Adrenal gland (tissue), 12 donors: ENCODE results near the gene CSH1. TPM values are rescaled to one million over a fixed set of nuclear protein-coding genes. Genes with fewer than 3 reads are reported as not detected.
"Not testable (repeated sequence)": the region's sequence is repeated elsewhere in the genome, so short reads cannot be mapped to it uniquely, and the experiment has no call there.

Experiments used
- DNase-seq, 7 donors: peaks; one replicate each; pipeline ENCODE4 v3.0.0-alpha.2; 2019 to 2020
- H3K27ac ChIP-seq, 5 donors: fragments of 200-600 bp; sonication (generic) in 4 of 5; 1 replicate in 3 of 5; 2 replicates in 2 of 5; pipeline versions ENCODE4 v1.5.1 to v1.8.0; 2016 to 2020; ENCODE audit warnings: mild to moderate bottlenecking in 1 of 5
- H3K27me3 ChIP-seq: fragments of 200-600 bp; 2 replicates; pipeline ENCODE4 v1.8.0; 2021
- H3K36me3 ChIP-seq, 2 donors: fragments of 200-600 bp; replicated peaks in 1 of 2; 1 replicate in 1 of 2; 2 replicates in 1 of 2; pipeline versions ENCODE4 v1.5.1 to v1.8.0; 2018 to 2022
- H3K4me1 ChIP-seq, 2 donors: fragments of 200-600 bp; replicated peaks in 1 of 2; 1 replicate in 1 of 2; 2 replicates in 1 of 2; pipeline versions ENCODE4 v1.5.1 to v1.8.0; 2018 to 2021
- H3K4me3 ChIP-seq, 4 donors: fragments of 200-600 bp; sonication (generic) in 3 of 4; one replicate each; pipeline ENCODE4 v1.5.1; 2016 to 2018
- H3K9me3 ChIP-seq, 3 donors: fragments of 200-600 bp; sonication (generic) in 1 of 3; replicated peaks in 1 of 3; 1 replicate in 2 of 3; 2 replicates in 1 of 3; pipeline versions ENCODE4 v1.5.1 to v1.8.0; 2016 to 2021
- CTCF ChIP-seq, 6 experiments: fragments of 450-650 bp in 4 of 6; fragments of 200-600 bp in 2 of 6; sonication (generic) in 1 of 6; IDR thresholded peaks; 1 replicate in 5 of 6; 2 replicates in 1 of 6; pipeline versions ENCODE4 v1.5.1 to v1.8.0; 2016 to 2021; ENCODE audit warnings: antibody characterized with exemption in 6 of 6, mild to moderate bottlenecking in 2 of 6, moderate library complexity in 1 of 6
- POLR2A ChIP-seq, 2 donors: fragments of 450-650 bp; IDR thresholded peaks; one replicate each; pipeline ENCODE4 v1.6.1; 2017; ENCODE audit warnings: antibody characterized with exemption in 2 of 2, mild to moderate bottlenecking in 2 of 2, moderate library complexity in 1 of 2
- WGBS, 4 donors: extraction: QIAGEN DNeasy Blood & Tissue Kit in 2 of 4; methylation state at CpG; one replicate each; pipeline versions ENCODE4 v1.1.5 to v1.1.7; 2013 to 2017; 5-methylcytosine and 5-hydroxymethylcytosine counted together
- intact Hi-C, 2 donors: fragments of 100-400 bp; cut with DNase I; formaldehyde crosslinking; loops; one replicate each; pipeline versions ENCODE4 v1.14.1 to v1.15.0; 2022 to 2023
- polyA plus RNA-seq, 3 donors: library from polyadenylated mRNA; stranded (reverse); fragments of 200-250 nt in 2 of 3; fragments of 350-450 nt in 1 of 3; fragmentation: Illumina TruSeq in 1 of 3; extraction: RNeasy Lipid Tissue Mini Kit (QIAGEN cat#74804) in 1 of 3; gene quantifications; one replicate each; pipeline ENCODE4 v1.2.3, GENCODE V29; 2013 to 2014
- total RNA-seq, 9 donors: library from RNA; depleted of rRNA in 4 of 9; stranded (reverse); fragments of >200 nt in 4 of 9; fragments of 120-200 nt in 1 of 9; fragmentation: NEBNext Ultra II Directional in 1 of 9; extraction: Animal tissue kit (Norgen Biotek cat#: 25700) in 1 of 9; gene quantifications; one replicate each; pipeline versions ENCODE4 v1.1.0 to v1.2.4, GENCODE V29; 2013 to 2023
- donor health status: healthy with polysubstance abuse.
- donor health status: Bipolar disorder and iron deficiency.
- donor health status: DM: yes; HTN: yes; CAD: no.
- donor health status: DM: no; HTN: no; CAD: no.
- donor health status: DM: no; HTN: no; CAD: no.
- donor health status: DM: yes; HTN: yes; CAD: no.

The CSH1 gene
- total and polyA plus RNA-seq, 12 donors: 1.4 TPM; not detected in 11

GRCh38 chr17:63859257-63859656 is 37.1 kb downstream of the CSH1 start:
- WGBS, 4 donors: 64 to 85% (median 75%) methylated on average over 2 to 3 of the region's 3 CpGs
- DNase-seq: no peak
- no peak overlapping the region for H3K27ac ChIP-seq
- TF ChIP-seq CTCF (IDR thresholded peaks at IDR 0.05) (no peak), POLR2A (IDR thresholded peaks at IDR 0.05) (no peak)
- no peaks in the 10 kb centered on the region for H3K27me3 ChIP-seq
- no peak overlapping the region for H3K4me3 ChIP-seq
- intact Hi-C loops: no loop called here
- H3K36me3 ChIP-seq: no peaks in the 10 kb centered on the region
- H3K9me3 ChIP-seq: no peaks in the 10 kb centered on the region
- no peaks in the 10 kb centered on the region for H3K4me1 ChIP-seq

DNA sequence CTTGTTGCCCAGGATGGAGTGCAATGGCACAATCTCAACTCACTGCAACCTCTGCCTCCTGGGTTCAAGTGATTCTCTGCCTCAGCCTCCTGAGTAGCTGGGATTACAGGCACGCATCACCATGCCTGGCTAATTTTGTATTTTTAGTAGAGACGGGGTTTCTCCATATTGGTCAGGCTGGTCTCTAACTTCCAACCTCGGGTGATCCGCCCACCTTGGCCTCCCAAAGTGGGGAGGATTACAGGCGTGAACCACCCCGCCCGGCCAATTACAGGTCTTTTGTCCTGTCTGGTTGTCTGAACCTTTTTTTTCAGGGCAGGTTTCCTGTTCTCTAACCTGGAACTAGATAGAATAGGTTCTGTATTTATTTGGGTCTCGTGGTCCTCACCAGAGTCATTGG is 39.9 kb downstream of the CSH1 start:
- H3K27me3 ChIP-seq, H3K4me3 ChIP-seq, intact Hi-C loops, DNase-seq, H3K4me1 ChIP-seq, H3K27ac ChIP-seq, H3K36me3 ChIP-seq, H3K9me3 ChIP-seq: not testable (repeated sequence)
- 83 to 95% (median 91%) methylated on average over 8 of the region's 8 CpGs for WGBS, 4 donors

DNA sequence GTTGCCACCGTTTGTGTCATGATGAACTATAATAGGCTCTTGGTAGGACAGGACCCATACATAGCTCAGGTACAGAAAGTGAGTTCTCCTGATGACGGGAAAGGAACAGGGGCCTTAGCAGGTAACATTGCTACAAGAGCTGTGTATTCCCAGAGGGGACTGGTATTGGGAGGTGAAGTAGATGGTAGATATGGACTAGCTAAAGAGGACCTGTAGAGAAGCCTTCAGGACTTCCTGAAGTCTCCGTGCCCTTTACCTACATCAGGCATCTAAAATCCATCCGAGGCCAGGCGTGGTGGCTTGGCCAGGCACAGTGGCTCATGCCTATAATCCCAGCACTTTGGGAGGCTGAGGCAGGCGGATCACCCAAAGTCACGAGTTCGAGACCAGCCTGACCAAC is 41.2 kb downstream of the CSH1 start:
- no peaks in the 10 kb centered on the region for H3K4me1 ChIP-seq
- TF ChIP-seq CTCF (IDR thresholded peaks at IDR 0.05) (no peak), POLR2A (IDR thresholded peaks at IDR 0.05) (no peak)
- no peaks in the 10 kb centered on the region for H3K36me3 ChIP-seq
- WGBS, 4 donors: 85 to 93% (median 92%) methylated on average over 8 of the region's 8 CpGs
- no peak overlapping the region for H3K4me3 ChIP-seq
- no peaks in the 10 kb centered on the region for H3K27me3 ChIP-seq
- DNase-seq: no peak
- no peak overlapping the region for H3K27ac ChIP-seq
- no peaks in the 10 kb centered on the region for H3K9me3 ChIP-seq
- intact Hi-C loops: no loop called here

- no peaks in the 10 kb centered on the region for H3K9me3 ChIP-seq
- no peak for TF ChIP-seq POLR2A (IDR thresholded peaks at IDR 0.05)
- no peak for TF ChIP-seq CTCF (IDR thresholded peaks at IDR 0.05)
- no peaks in the 10 kb centered on the region for H3K4me1 ChIP-seq
- H3K27ac ChIP-seq: no peak overlapping the region
- H3K27me3 ChIP-seq: no peaks in the 10 kb centered on the region
- no peak for DNase-seq
- no peaks in the 10 kb centered on the region for H3K36me3 ChIP-seq
- intact Hi-C loops: no loop called here
- 75 to 81% (median 77%) methylated on average over 5 of the region's 5 CpGs for WGBS, 4 donors
- no peak overlapping the region for H3K4me3 ChIP-seq
These were observed 41.7 kb downstream of the CSH1 start for GRCh38 chr17:63854709-63855108.

DNA sequence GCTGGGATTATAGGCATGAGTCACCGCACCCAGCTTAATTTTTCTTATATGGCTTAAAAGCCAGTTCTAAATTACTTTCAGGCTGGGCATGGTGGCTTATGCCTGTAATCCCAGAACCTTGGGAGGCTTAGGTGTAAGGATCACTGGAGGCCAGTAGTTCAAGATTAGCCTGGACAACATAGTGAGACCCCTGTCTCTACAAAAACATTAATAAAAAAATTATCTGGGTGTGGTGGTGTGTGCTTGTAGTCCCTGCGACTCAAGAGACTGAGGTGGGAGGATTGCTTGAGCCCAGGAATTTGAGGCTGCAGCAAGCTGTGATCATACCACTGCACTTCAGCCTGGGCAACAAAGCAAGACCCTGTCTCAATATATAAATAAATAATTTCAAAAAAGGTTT is 43.1 kb downstream of the CSH1 start:
- H3K4me3 ChIP-seq: no peak overlapping the region
- WGBS, 4 donors: 89 to 94% (median 92%) methylated on average over 2 of the region's 2 CpGs
- DNase-seq: no peak
- no peaks in the 10 kb centered on the region for H3K4me1 ChIP-seq
- H3K27me3 ChIP-seq: no peaks in the 10 kb centered on the region
- H3K9me3 ChIP-seq: no peaks in the 10 kb centered on the region
- intact Hi-C loops: no loop called here
- no peak overlapping the region for H3K27ac ChIP-seq
- no peaks in the 10 kb centered on the region for H3K36me3 ChIP-seq
- TF ChIP-seq CTCF (IDR thresholded peaks at IDR 0.05) (no peak), POLR2A (IDR thresholded peaks at IDR 0.05) (no peak)
